KG1 (cell line): ENCODE data around the gene AGXT2.
"Not testable (repeated sequence)": the region's sequence is repeated elsewhere in the genome, so short reads cannot be mapped to it uniquely, and the experiment has no call there.

Experiments used
- DNase-seq: peaks from one replicate; lab custom pipeline; 2025; lab: John Stamatoyannopoulos, UW

AGXT2 gene

GRCh38 chr5:35012796-35013195 lies 35.0 kb downstream of the AGXT2 start:
- no peak for DNase-seq

- no peak for DNase-seq
Observed at GRCh38 chr5:35012365-35012764, 35.4 kb downstream of the AGXT2 start.

GRCh38 chr5:35010676-35011075 lies 37.1 kb downstream of the AGXT2 start:
- no peak for DNase-seq

- no peak for DNase-seq
Observed at GRCh38 chr5:35009657-35010056, 38.1 kb downstream of the AGXT2 start.

- no peak for DNase-seq
Observed at GRCh38 chr5:35009019-35009418, 38.7 kb downstream of the AGXT2 start.

- no peak for DNase-seq
Observed at GRCh38 chr5:35004771-35005170, 43.0 kb downstream of the AGXT2 start.

- DNase-seq: no peak
Observed at GRCh38 chr5:35004200-35004599, 43.5 kb downstream of the AGXT2 start.

GRCh38 chr5:35003018-35003957 lies 44.5 kb downstream of the AGXT2 start:
- DNase-seq: peak; percentile 48

- DNase-seq: no peak
Observed at GRCh38 chr5:35002459-35002858, 45.3 kb downstream of the AGXT2 start.

- DNase-seq: no peak
Observed at GRCh38 chr5:35001842-35002241, 45.9 kb downstream of the AGXT2 start.

- no peak for DNase-seq
Observed at GRCh38 chr5:34998058-34998789, 49.5 kb downstream of the AGXT2 start.

GRCh38 chr5:34996261-34996660 lies 51.5 kb downstream of the AGXT2 start:
- DNase-seq: no peak

- no peak for DNase-seq
Observed at GRCh38 chr5:34993951-34994350, 53.8 kb downstream of the AGXT2 start.

- DNase-seq: no peak
Observed at GRCh38 chr5:34991486-34992238, 56.1 kb downstream of the AGXT2 start.

GRCh38 chr5:34986965-34987364 lies 60.8 kb downstream of the AGXT2 start:
- DNase-seq: no peak

GRCh38 chr5:34982823-34983222 lies 64.9 kb downstream of the AGXT2 start:
- no peak for DNase-seq

- DNase-seq: no peak
Observed at GRCh38 chr5:34978681-34979080, 69.1 kb downstream of the AGXT2 start.

GRCh38 chr5:34977934-34978613 lies 69.7 kb downstream of the AGXT2 start:
- no peak for DNase-seq

- no peak for DNase-seq
Observed at GRCh38 chr5:34976347-34976746, 71.4 kb downstream of the AGXT2 start.

- not testable (repeated sequence) for DNase-seq
Observed at GRCh38 chr5:34971655-34972054, 76.1 kb downstream of the AGXT2 start.

- DNase-seq: no peak
Observed at GRCh38 chr5:34970552-34970951, 77.2 kb downstream of the AGXT2 start.

- no peak for DNase-seq
Observed at GRCh38 chr5:34968258-34968657, 79.5 kb downstream of the AGXT2 start.
